ENCODE measurements around the gene TNRC6B.

Gene TNRC6B

DNA sequence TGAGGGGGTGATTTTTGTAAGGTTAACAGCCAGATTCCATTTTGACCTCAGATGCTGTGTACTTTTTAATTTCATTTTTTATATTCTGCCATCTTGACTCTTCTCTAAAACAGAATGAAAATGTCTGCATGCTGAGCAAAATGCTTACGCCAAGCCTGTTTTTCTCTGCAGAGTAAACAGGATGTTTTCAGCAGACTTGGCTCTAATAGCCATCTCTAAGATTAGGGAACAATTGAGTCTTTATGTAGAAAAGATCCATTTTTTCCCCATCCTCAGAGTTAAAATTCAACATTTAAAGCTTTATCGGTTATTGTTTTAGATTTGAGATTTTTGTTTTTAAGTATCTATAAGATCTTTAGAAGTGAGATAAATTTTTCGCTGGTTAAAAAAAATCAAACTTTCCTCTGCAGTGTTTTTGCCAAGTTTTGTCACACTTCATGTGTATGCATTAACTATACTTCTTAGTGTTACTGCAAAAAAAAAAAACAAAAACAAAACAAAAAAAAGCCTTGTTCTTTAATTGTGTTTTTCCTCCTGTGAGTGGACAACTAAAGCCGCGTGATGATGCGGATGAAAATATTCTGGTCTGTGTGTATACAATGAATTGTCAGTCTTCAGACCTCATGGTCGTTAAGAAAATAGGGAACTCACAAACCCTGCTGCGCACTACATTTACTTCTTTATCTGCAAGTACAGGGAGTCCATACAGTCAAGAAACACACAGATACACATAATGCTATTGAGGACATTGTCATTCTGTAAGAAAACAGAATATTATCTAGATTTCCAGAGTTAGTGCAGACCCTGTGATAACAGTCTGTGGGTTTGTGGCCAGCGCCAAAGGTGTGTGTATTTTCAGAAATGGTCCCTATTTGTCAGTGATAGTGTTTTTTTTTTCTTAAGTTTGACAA, 151.1 kb downstream of the TNRC6B start:
- no peak for DNase-seq (ENCODE audit: low read depth)

DNA sequence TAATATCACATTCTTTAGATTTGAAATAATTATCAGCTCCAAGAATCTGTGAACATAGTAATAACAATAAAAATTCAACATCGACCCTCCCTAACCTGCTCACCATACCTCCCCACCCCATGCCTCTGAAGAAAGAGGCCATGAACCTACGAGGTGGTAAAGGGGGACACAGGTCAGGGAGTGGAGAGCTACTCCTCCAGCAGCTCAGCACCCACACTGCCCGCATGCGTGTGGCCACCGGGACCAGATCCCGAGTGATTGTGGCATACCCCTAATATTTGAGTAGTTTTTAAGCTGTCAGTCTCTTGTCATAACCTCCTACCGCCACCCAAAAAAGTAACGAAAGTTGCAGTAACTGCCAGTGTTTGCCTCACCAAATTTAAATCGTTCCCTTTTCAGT, 151.7 kb downstream of the TNRC6B start:
- no peak for DNase-seq (ENCODE audit: low read depth)

DNA sequence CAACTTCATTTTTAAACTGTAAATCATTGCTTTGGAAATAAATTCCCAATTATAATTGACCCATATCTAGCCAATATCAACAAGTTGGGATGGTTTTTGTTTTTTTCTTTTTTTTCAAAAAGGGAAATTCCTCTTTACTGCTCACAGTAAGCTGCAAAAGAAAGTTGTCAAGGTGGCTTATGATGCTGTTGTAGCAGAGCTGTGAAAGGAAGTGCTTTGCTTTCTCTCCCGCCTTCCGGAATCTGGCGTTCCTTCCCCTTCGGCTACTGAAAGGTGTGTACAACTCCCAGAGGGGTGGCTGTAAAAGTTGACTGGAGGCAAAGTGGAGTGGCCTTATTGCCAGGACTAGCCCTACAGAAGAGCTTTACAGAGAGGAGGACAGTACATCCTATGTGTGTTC, 152.4 kb downstream of the TNRC6B start:
- no peak for DNase-seq (ENCODE audit: low read depth)

DNA sequence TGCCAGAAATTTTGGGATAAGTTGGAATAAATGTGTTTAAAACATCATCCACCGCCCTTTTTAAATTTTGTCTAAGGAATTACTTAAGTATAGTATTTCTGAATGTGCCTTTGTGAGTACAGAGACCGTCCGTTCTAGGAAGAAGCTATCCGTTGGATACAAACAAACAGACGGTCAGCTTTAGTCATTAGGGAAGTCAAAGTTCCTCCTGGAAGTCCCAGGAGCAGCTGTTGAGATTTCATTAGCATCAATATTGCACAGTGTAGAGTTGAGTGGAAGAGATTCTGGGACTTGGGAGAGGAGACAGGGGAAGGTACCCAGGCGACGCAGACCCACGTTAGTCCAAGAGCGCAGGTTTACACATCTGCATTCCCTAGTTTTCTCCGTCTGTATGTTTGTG, 152.9 kb downstream of the TNRC6B start:
- DNase-seq (ENCODE audit: low read depth), result no peak

DNA sequence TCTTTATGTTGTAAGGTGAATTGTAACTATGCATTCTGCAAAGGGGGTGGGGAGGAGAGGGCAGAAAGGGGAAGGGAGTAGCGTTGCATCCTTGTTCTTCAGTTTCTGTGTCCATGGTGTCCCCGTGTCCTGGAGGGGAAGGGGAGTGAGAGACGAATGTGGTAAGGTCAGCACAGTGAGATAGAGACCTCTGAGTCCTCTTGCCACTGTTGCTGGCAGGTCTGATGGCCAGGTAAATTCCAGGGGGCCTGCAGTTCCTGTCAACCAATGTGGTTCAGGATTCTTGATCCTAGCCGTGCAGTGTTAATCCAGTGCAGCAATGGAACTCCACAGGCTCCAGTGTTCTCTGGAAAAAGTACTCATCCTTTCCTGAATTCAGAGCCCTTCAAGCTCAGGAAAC, 154.0 kb downstream of the TNRC6B start:
- no peak for DNase-seq (ENCODE audit: low read depth)

DNA sequence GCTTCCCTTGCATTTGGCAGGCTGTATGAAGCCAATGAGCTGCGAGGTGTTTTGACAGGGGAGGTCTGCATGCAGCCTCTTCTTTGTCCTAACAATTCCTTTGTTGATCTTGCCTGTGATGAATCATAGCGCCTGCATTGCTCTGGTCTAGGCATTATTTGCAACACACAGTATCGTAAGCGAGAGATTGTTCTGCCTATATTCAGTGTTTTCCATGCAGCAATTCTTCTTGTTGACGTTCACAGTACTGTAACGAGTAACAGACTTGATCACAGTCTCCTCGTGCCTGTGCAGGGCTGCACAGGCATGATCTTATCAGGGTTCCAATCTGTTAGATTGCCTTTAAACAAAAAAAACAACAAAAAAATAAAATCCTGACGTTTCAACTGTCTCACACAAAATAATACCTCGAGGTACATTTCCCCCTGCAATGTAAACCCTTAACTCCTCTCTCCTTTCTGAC, 154.6 kb downstream of the TNRC6B start:
- no peak for DNase-seq (ENCODE audit: low read depth)

DNA sequence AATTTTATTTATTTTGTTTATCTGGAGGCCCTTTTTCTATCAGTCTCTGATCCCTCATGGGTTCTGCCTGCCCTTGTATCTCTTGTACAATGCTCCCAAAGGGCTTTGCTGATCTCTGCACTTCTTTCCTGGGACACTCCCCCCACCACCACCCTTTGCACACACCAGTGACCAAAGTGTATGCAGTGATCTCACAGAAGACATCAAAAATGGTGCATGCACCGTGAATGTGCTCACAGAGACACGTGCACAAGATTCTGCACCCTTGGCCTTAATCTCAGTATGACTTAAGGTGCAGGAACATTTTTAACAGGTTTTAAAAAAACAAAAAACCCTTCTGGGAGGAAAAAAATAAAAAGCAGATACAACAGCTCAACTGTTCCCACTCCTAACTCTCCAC, 156.3 kb downstream of the TNRC6B start:
- DNase-seq (ENCODE audit: low read depth), result no peak

DNA sequence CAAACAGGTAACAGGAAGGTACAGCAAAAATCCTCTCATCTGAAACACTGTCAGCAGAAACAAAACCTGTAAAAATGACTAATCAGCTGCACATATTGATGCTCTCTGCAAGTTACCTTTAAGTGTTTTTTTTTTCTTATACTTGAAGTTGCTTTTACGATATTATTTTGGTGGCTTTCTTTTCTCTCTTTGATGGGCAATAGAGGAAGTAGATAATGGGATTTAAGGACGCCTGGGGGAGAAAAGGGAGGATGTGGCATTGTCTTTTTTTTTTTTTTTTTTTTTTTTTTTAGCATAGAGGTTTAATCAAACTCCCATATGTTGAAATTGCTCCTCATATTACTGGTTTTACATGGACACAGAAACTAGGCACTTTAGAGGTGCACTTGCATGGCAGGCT, 157.2 kb downstream of the TNRC6B start:
- no peak for DNase-seq (ENCODE audit: low read depth)

DNA sequence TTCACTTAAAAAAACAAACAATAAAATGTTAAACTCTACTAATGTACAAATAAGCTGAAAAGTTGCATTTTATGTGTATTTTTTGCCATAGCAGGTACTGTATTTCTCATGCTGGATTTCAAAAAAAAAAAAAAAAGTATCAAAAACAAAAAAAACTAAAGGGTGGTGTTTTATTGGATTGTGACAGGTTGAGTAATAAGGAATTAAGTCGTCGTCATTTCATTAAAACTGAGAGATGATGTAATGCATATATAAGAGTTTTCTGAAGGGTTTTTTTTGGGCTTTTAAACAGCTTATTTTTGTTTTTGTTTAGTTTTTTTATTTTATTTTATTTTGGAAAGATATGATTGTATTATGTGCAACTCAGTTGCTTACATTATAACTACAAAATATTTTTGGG, 157.6 kb downstream of the TNRC6B start:
- DNase-seq (ENCODE audit: low read depth), result no peak

DNA sequence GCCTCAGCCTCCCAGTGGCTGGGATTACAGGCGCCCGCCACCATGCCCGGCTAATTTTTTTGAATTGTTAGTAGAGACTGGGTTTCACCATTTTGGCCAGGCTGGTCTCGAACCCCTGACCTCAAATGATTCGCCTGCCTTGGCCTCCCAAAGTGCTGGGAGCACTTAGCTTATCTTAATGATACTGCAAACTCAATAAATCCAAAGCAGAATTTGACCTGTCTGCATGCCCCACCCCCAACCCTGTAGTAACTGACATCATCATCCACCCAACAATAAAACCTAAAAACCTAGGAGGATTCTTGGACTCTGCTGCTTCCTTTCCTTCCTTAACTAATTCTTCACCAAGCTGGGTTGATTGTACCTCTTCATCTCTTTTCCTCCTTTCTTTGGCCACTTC, 162.3 kb downstream of the TNRC6B start:
- no peak for DNase-seq (ENCODE audit: low read depth)

DNA sequence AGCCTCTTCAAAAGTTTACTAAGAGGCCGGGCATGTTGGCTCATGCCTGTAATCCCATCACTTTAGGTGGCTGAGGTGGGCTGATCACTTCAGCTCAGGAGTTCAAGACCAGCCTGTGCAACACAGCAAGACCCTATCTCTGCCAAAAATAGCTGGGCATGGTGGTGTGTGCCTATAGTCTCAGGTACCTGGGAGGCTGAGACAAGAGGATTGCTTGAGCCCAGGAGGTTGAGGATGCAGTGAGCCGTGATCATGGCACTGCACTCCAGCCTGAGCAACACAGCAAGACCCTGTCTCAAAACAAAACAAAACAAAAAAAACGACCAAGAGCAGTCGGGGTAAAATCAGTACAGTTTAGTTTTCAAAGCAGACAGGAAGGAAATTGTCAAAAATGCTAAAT, 163.9 kb downstream of the TNRC6B start:
- DNase-seq (ENCODE audit: low read depth), result no peak

DNA sequence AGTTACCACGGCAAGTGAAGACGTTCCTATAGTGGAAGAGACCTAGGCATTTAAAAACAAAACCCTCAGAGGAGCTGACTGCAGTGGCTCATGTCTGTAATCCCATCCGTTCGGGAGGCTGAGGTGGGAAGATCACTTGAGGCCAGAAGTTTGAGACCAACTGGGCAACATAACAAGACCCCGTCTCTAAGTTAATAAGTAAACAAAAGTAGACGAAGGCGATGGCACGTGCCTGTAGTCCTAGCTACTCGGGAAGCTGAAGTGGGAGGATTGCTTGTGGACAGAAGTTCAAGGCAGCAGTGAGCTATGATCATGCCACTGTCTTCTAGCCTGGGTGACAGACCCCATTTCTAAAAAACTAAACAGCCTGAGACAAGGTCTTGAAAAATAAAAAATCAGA, 164.8 kb downstream of the TNRC6B start:
- DNase-seq (ENCODE audit: low read depth), result no peak

DNA sequence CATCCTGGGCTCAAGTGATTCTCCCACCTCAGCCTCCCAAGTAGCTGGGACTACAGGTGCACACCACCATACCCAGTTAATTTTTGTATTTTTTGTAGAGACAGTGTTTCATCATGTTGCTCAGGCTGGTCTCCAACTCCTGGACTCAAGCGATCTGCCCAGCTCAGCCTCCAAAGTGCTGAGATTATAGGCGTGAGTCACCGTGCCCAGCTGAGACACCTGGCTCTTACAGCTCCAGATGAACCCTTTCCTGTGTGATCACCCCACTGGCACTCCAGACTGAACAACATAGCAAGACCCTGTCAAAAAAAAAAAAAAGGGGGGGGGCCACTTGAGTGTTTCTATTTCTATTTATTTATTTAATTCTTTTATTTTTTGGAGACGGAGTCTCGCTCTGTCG, 167.5 kb downstream of the TNRC6B start:
- DNase-seq (ENCODE audit: low read depth), result no peak

DNA sequence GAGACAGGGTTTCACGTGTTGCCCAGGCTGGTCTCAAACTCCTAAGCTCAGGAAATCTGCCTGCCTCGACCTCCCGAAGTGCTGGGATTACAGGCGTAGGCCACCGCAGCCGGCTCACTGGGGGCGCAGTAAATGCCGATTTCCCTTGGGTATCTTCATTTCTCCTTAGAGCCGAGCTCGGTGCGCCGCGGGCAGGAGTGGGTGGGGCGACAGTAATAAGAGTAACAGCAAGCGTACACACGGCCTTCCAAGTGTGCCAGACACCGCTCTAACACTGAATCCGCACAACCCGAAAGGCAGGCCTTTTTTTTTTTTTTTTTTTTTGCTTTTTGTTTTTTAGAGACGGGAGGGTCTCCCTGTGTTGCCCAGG, 168.1 kb downstream of the TNRC6B start:
- DNase-seq (ENCODE audit: low read depth), result peak; percentile 51

DNA sequence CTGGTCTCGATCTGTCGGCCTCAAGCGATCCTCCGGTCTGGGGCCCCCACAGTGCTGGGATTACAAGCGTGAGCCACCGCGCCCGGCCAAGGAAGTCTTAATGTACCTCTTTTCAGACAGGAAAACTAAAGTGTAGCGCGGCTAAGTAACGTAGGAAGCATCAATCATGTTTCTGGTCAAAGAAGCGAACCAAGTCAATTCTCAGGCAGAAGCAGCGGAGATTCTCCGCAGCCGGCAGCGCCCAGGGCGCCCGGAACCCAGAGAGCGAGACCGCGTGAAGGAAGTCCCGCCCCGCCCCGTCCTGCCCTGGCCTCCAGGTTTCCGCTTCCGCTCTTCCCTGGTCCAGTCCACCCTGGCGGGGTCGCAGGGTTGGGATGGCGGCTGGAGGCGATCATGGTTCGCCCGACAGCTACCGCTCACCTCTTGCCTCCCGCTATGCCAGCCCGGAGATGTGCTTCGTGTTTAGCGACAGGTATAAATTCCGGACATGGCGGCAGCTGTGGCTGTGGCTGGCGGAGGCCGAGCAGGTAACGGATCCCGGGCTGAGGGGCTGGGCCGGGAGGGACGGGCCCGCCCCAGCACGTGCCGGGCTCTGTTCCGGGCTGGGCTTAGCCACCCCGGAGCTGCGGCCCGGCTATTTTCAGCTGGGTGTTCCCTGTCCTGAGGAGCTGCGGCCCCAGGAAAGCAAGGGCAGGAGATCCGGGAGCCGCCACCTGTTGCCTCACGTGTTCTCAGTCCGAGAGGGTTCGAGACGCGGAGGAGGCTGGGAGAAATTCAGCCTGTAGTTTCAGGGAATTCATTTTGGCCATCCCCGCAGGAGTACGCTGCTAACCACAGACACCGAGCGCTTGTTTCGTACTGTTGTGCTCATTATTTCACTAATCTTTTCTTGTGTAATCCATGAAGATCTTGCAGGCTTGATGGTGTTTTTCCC, 168.7 kb downstream of the TNRC6B start, which contains the start of gene ADSL:
Gene ADSL (plus strand): TSS at position 316 of the 934 bp plus-strand sequence. CDS start 59 bp downstream, at position 375.
- DNase-seq (ENCODE audit: low read depth), result peak; percentile 82

DNA sequence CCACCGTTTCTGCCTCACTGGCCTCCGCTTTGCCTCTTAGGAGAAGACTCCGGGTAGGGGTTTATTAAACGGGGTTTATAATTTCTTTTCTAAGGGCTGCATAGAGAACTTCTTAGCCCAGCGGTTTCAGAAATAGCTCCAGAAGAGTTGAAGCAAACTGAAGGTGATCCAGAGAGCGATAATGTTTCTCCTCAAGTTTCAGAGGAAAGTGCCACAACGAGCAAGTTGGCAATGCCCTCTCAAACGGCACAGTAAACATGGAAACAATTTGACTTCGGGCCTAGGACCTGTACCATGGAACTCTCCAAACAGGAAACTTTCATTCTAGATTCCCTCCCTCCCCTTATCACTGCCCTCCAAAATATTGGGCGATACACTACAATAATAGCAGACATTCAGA, 169.6 kb downstream of the TNRC6B start:
- no peak for DNase-seq (ENCODE audit: low read depth)

DNA sequence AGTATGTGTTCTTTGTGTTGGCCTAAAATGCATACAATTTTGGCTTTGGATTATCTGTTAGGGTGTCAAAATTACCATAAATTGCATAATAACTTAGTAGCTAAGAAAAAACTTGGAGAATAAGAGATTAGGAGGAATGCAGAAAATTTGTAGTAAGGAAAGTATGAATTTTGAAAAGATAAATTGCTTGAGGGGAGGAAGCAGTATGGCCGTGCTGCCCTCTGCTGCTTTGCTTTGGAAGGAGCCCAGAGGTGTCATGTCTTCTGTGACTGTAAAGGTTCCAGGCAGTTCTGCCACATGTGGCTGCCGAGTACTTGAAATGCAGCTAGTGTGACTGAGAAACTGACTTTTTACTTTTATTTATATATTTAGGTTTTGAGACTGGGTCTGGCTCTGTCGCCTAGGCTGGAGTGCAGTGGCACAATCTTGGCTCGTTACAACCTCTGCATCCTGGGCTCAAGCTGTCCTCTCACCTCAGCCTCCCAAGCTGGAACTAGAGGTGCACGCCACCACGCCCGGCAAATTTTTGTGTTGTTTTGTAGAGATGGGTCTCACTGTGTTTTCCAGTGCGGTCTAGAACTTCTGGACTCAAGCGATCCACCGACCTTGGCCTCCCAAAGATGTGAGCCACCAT, 170.4 kb downstream of the TNRC6B start:
- DNase-seq (ENCODE audit: low read depth), result peak; percentile 51

DNA sequence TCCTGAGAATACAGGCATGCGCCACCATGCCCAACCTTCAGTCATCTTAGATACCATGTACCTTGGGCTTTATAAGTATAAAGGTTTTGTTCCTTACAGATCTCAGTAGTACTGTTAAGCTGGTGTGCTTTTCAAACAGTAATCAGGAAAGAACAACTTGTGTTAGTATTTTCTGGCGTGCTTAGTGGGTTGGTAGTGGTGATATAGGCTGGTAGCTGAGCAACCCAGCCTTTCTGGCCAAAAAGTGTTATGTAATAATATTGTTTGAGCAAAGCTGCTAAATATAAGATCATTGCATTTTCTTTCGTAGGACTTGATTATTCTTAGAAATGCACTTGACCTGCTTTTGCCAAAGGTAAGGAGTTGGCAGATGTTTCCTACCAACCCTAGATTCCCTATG, 175.0 kb downstream of the TNRC6B start:
- no peak for DNase-seq (ENCODE audit: low read depth)

DNA sequence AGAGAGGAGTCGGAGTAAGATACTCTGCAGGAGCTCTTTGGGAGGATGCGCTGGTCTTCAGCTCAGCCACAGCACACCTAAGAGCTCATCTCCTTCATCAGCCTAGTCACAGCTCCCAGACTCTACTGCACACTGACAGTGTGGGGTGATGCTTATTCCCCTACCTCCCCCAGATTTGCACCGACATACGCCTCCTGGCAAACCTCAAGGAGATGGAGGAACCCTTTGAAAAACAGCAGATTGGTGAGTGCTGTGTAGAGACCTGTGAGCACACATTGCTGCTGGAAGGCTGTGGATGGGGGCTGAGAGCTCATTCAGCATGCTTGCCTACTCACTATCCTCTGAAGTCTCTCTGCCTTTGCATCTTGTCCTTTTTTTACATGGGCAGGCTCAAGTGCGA, 183.4 kb downstream of the TNRC6B start:
- no peak for DNase-seq (ENCODE audit: low read depth)

DNA sequence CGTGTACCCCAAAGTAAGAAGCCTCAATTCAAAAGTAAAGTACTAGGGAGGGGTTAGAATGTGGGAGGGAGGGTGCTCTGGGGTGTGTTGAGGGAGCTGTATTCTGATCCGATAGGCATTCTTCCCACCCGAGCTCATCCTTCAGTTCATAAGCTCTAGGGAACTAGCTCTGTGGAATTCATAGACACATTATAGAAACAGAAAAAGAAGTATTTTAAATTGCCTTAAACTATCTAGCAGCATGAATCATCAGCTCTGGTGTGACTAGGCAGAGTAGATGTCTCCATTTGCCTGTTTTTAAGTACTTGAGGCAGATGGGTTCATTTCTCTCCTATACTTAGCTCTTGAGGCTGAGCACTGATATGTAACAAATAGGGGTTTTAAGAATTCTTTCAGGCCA, 185.3 kb downstream of the TNRC6B start:
- DNase-seq (ENCODE audit: low read depth), result no peak

DNA sequence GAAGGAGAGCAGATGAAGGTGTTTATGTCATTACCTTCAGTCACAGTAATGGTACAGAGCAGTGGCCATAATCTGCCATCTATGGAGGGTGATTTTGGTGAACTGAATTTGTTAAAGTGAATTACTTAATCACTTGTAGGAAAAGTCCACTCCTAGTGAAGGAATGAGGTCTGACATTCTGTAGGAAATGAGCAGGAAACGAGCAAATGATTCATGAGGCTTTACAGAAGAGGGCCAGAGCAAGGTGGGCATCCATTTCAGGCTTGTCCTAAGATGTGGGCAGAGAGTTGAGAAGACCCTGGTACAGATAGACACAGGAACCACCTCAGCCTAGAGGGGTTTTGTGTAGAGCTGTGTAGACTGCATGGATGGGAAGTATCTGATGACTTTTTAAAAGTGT, 186.7 kb downstream of the TNRC6B start:
- DNase-seq (ENCODE audit: low read depth), result no peak

DNA sequence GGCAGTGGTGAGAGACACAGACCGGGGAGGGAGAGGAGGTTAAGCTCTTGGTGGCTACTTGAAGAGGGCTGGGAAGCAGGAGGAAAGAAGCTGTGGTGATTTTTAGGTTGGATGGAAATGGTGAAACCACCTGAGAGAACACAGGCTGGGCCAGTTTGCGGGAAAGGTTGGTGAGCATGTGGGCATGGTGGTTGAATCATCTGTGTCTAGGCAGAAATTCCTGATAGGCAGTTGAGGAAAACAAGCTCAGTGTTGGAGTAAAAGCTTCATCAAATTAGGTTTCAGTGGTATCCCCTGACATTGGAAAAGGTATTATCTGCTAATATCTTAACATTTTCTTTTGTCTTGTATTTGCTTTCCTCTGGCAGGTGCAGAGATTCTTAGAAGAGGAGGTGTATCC, 188.3 kb downstream of the TNRC6B start:
- no peak for DNase-seq (ENCODE audit: low read depth)

Data from activated T-helper 9 cell treated with anti-CD3 and anti-CD28 coated beads, Interleukin-2, amount 50 U/mL, for 16 hours (primary cell).